AG09309 (cell line): ENCODE results near the gene KMT2C.
"Not testable (repeated sequence)": the region's sequence is repeated elsewhere in the genome, so short reads cannot be mapped to it uniquely, and the experiment has no call there.

Source experiments
- DNase-seq: peaks from one replicate; pipeline ENCODE4 v3.0.0-alpha.2; 2010; ENCODE audit warnings: low read depth
- H3K4me3 ChIP-seq: 2 replicates; pipeline ENCODE4 v1.5.1; 2011; ENCODE audit warnings: mild to moderate bottlenecking, low read depth, low read length, moderate library complexity; ENCODE audit not compliant: control insufficient read depth
- TF ChIP-seq, protein P1 (sequence below): IDR thresholded peaks from 2 replicates; pipeline ENCODE4 v1.5.1; 2011; ENCODE audit warnings: mild to moderate bottlenecking, low read depth, low read length, inconsistent platforms; ENCODE audit not compliant: insufficient read depth, control insufficient read depth; ENCODE audit errors: missing control alignments

Gene KMT2C

DNA sequence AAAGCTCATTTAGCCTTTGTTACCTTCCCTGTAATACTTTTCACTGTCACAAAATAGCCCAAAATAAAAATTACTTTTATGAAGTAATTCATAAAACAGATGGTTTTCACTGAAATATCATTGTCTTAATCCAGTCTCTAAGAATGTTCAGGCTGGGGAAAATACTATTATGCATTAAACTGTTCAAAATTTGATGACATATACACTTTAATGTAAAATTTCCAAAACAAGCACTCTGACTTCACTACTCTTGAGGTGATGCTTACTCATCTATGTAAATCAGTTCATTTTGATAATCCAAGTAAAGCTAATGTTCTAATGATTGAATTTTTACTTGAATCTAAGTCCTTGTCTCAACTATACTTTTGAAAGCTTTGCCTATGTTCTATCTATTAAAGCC, 127.9 kb downstream of the KMT2C start:
- TF ChIP-seq, protein P1, sequence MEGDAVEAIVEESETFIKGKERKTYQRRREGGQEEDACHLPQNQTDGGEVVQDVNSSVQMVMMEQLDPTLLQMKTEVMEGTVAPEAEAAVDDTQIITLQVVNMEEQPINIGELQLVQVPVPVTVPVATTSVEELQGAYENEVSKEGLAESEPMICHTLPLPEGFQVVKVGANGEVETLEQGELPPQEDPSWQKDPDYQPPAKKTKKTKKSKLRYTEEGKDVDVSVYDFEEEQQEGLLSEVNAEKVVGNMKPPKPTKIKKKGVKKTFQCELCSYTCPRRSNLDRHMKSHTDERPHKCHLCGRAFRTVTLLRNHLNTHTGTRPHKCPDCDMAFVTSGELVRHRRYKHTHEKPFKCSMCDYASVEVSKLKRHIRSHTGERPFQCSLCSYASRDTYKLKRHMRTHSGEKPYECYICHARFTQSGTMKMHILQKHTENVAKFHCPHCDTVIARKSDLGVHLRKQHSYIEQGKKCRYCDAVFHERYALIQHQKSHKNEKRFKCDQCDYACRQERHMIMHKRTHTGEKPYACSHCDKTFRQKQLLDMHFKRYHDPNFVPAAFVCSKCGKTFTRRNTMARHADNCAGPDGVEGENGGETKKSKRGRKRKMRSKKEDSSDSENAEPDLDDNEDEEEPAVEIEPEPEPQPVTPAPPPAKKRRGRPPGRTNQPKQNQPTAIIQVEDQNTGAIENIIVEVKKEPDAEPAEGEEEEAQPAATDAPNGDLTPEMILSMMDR, result no peak
- no peak overlapping the region for H3K4me3 ChIP-seq
- DNase-seq, result no peak

DNA sequence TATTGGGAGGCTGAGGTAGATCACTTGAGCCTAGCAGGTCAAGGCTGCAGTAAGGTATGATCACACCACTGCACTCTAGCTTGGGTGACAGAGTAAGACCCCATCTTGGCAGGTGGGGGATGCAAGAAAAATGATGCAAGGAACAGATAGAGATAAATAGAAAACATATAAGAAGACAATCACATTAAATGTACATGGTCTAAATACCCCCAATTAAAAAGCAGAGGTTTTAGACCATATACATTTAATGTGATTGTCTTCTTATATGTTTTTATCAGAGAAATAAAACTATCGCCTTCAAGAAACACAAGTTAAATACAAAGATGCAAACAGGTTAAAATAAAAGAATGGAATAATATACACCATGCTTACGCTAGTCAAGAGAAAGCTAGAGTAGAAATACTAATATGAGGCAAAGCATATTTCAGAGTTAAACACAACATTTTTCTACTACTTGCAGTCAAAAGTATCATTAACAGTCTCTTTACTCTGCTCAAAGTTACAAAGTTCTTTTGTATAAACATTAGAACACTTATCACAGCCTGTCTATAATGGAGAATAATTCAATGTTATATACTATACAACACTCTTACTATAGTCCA, 136.2 kb downstream of the KMT2C start:
- not testable (repeated sequence) for H3K4me3 ChIP-seq, DNase-seq

DNA sequence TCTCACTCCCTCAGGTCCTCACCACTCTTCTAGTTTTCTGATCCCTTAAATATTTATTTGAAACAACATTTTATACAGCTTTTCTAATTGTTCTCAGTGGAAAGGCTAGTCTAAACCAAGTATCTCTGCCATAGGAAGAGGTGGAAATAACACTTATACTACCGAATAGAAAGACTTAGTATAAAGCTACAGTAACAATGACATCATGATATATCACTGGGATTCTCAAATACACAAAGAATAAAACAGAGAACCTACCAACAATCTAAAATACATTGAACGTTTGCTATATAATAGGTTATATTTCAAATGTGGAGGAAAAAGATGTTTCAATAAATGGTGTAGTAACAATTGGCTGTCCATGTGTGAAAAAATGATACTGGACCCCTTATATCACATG, 142.9 kb downstream of the KMT2C start:
- DNase-seq, result no peak
- TF ChIP-seq, protein P1, result no peak
- H3K4me3 ChIP-seq, result no peak overlapping the region

DNA sequence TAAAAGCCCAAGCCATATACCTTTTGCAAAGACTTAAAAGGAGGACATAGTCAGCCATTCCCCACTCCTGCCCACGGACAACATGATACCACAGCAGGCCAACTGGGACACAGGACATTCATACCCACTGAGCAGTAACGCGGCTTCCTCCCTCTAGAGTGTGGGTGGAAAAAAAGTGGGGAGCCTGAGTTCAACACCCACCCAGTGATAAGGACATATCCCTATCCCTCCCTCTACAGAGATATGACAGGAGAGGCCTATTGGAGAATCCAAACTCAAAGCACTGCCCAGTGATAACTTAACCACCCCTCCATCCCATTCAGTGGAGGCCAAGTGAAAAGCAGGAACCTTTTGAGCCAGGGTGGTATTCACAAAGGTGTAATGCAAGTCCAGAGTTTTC, 148.8 kb downstream of the KMT2C start:
- DNase-seq, H3K4me3 ChIP-seq: not testable (repeated sequence)

DNA sequence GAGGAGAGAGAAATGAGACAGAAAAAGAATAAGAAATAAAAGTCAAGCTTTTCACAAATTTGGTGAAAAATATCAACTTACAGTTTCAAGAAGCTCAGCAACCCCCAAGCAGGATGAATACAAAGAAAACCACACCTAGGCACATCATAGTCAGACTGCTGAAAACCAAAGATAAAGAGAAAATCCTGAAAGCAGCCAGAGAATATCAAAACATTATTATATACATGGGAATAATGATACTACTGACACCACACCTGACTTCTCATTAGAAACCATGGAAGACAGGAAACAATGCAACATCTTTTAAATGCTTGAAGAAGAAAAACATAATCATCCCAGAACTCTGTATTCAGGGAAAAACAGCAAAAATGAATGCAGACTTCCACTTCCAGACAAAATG, 149.6 kb downstream of the KMT2C start:
- not testable (repeated sequence) for DNase-seq, H3K4me3 ChIP-seq

DNA sequence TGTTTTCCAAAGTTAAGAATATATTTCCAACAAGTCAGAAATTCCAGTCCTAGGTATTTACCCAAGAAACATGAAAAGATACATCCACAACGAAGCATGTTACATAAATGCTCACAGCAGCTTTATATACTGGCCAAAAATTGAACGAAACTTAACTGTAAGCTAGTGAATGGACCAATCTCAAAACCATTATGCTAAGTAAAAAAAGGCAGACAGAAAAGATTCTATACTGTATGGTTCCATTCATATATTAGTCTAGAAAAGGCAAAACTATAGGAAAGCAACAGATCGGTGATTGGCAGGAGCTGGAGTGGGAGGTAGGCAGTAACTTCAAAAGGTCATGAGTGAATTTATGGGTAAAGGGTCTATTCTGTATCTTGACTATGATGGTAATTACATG, 150.8 kb downstream of the KMT2C start:
- not testable (repeated sequence) for DNase-seq, H3K4me3 ChIP-seq

DNA sequence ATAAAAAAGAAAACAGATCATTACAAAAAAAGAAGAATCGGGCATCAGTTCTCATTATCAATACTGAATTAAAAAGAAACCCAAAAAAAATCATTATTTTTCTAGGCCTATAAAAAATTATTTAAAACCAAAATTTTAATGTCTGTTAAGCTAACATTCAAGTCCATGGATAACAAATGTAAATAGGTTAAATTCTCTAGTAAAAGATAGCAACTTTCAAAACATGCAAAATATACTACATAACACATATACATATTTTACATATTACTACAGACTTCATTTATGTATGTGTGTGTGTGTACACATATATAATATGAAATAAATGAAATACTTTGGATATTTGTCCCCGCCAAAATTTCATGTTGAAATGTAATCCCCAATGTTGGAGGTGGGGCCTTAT, 158.1 kb downstream of the KMT2C start:
- H3K4me3 ChIP-seq, DNase-seq: not testable (repeated sequence)

DNA sequence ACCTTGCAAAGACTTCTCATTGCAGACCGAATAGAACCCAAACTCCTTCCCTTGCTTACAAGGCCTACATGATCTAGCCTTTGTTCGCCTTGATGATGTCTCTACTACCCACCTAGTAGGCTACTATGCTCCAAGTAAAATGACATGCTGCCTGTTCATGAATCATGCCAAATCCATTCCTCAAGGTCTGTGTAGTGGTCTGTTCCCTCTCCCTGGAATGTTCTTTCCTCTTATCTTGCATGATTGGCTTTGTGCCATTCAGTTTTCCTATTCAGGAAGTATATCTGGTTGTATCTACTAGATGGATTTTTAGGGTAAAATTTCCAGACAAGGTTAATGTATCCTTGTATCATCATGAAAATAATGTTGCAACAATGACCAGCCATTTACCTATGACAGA, 165.4 kb downstream of the KMT2C start:
- DNase-seq, H3K4me3 ChIP-seq: not testable (repeated sequence)

DNA sequence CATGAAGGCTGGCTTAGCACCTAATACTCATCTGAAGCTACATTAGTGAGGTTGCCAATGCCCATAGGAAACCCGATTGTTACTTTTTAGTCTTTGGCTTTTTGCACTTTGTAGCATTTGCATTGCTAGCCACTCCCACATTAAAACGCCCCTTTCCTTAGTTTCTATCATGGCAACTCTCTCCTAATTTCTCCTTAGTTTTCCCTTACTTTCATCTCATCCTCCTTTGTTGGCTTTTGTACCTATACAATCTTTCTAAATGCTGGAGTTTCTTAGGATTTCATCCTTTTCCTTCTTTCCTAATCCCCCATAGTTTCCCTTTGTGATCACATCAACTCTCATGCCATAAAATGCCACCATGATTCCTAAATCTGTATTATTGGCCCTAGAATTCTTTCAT, 168.9 kb downstream of the KMT2C start:
- H3K4me3 ChIP-seq, DNase-seq: not testable (repeated sequence)

DNA sequence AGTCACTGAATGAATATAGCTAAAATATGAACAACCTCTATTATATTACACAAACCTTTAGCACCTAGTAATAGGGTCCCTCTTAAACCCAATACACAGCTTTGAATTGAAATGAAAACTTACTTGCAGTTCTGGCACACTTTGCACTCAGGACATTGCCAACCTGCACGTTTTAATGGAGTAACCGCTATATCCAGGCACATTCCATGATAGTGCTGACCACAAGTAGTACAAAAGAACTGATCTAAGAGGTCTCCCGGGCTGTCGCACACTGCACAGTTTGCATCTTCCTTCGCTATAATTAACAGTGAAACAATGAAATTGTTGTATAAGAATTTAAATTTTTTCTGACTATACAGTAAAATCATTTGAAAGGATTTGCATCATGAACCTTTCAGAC, 170.9 kb downstream of the KMT2C start:
- DNase-seq, H3K4me3 ChIP-seq: not testable (repeated sequence)

DNA sequence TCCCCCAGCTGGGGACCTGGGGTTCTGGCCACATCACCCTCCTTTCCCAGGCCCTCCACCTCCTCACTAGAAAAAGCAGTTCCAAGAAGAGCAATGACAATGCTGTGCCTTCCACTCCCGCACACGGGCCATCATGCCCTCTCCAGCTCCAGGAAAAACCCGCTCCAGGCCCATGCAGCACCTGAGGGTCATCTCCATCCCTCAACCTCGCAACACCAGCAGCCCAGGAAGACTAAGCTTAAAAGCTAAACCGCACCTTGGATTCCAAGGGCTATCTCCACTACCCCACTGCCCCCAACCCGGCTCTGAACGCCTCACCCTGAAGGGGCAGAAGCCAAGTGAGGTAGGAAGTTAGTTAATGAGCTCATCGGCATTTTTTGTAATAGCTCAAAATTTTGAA, 173.7 kb downstream of the KMT2C start:
- not testable (repeated sequence) for H3K4me3 ChIP-seq, DNase-seq

DNA sequence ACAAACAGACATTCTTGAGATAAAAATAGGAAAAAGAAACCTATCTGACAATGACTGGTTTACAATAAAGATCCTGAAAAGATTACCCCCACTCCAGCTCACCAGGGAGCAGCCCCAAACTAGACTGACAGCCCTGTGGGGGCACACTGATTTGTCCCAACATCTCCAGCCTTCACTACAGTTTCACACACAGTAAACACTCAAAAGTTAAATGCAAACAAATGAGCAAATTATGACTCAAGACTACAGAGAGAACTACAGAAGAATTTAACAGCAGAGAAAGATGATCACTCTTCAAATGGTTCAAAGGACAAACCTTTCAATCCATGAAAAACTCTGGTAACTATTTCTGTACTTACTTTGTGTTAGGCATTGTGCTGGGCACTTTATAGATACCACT, 176.2 kb downstream of the KMT2C start:
- not testable (repeated sequence) for H3K4me3 ChIP-seq, DNase-seq

DNA sequence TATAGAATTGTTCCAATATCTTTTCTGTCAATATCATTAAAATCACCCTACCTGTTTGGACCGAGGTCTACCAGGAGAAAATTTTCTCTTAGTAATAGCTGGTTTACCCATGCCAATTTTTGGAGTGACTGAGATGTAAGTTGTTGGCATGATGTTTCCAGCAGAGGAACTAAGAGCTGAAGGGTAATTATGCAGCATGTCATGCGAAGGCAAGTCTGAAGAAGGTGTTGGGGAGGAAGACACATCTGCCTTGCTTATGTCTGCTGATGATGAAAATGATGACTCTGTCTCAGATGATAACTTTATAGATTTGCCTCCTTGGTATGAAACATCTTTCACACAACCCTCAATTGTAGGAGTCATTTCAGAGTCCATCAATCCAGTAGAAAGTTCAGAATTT, 188.0 kb downstream of the KMT2C start:
- H3K4me3 ChIP-seq, DNase-seq: not testable (repeated sequence)

DNA sequence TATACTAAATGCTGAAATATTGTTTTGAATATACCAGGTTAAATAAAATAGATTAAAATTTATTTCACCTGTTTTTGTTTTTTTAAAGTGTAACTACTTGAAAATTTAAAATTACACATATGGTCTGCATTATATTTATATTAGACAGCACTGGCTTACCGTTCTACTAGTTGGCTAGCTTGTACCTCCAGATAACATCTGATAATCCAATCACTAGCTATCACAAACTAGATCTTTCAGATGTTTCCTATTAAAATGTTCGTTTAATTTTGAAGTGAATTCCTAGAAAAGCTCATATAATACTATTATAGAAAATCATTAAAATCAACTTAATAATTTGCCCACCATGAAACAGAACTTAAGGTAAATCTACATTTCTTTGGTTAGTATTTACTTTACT, 190.4 kb downstream of the KMT2C start:
- H3K4me3 ChIP-seq, DNase-seq: not testable (repeated sequence)

DNA sequence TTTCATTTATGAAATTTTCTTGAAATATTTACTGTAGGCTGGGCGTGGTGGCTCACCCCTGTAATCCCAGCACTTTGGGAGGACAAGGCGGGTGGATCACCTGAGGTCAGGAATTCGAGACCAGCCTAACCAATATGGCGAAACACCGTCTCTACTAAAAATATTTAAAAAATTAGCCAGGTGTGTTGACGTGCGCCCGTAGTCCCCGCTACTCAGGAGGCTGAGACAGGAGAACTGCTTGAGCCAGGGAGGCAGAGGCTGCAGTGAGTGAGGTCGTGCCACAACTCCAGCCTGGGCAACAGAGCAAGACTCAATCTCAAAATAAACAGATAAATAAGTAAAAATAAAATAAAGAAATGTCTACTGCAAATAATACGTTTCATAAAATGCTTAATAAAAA, 192.3 kb downstream of the KMT2C start:
- DNase-seq, H3K4me3 ChIP-seq: not testable (repeated sequence)

DNA sequence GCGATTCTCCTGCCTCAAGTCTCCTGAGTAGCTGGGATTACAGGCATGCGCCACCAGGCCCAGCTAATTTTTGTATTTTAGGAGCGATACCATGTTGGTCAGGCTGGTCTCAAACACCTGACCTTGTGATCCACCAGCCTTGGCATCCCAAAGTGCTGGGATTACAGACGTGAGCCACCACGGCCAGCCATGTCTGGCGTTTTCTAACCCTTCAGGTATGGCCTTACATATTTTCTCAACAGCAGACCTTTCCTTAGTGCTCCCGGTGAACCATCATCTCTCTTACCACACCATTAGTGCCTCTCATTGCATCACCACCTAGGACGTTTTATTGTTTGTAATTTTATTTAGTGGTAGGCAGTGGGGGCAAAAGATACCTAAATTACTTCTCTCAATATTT, 194.5 kb downstream of the KMT2C start:
- H3K4me3 ChIP-seq, DNase-seq: not testable (repeated sequence)

DNA sequence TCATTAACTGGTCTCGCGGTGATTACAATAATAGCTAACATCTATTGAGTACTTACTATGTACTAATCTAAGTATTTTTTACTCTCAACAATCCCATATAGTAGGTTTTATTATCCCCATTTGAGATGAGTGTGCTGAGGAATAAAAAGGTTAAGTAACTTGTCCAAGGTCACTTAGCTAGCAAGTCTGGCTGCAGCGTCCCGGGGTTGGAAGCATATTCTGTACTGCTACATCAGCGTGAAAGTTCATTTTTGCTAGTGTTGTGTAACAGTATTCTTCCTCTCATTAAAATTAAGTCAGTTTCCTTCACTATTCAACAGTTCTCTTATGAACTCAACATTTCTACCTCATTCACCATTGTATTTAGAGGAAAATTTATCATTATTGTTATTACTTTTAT, 199.5 kb downstream of the KMT2C start:
- H3K4me3 ChIP-seq, DNase-seq: not testable (repeated sequence)

DNA sequence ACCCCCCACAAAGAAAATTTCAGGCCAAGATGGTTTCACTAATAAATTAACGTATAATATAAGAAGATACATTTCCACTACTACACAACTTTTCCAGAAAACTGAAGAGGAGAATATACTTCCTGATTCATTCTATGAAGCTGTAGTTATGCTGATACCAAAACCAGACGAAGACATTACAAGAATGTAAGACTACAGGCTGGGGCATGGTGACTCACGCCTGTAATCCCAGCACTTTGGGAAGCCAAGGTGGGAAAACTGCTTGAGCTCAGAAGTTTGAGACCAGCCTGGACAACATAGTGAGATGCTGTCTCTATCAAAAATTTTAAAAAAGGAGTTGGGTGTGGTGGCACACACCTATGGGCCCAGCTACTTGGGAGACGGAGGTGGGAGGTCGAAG, 201.4 kb downstream of the KMT2C start:
- H3K4me3 ChIP-seq, DNase-seq: not testable (repeated sequence)
